Heart right ventricle (tissue), 16 donors: ENCODE data around the gene OR8A1. TPM values are rescaled to one million over a fixed set of nuclear protein-coding genes. Genes with fewer than 3 reads are reported as not detected.
"Not testable (repeated sequence)": the region's sequence is repeated elsewhere in the genome, so short reads cannot be mapped to it uniquely, and the experiment has no call there.

ENCODE experiments used
- ATAC-seq, 8 donors: fragments of 200-7000 bp; cut with Tn5 transposase; one replicate each; pipeline ENCODE4 v1.9.1; 2020; ENCODE audit warnings: mild to moderate bottlenecking in 8 of 8, moderate library complexity in 8 of 8, moderate number of reproducible peaks in 1 of 8
- DNase-seq, 2 donors: peaks; one replicate each; pipeline ENCODE4 v3.0.0-alpha.2; 2020
- H3K27ac ChIP-seq, 10 donors: fragments of 200-600 bp; sonication (generic) in 2 of 10; one replicate each; pipeline versions ENCODE4 v1.5.0 to v1.8.0; 2020 to 2022; ENCODE audit warnings: mild to moderate bottlenecking in 3 of 10
- H3K27me3 ChIP-seq, 7 donors: fragments of 200-600 bp; one replicate each; pipeline ENCODE4 v1.8.0; 2021 to 2022; ENCODE audit warnings: mild to moderate bottlenecking in 2 of 7
- H3K36me3 ChIP-seq, 9 donors: fragments of 200-600 bp; sonication (generic) in 1 of 9; one replicate each; pipeline versions ENCODE4 v1.5.0 to v1.8.0; 2020 to 2022; ENCODE audit warnings: mild to moderate bottlenecking in 2 of 9
- H3K4me1 ChIP-seq, 9 donors: fragments of 200-600 bp; sonication (generic) in 1 of 9; one replicate each; pipeline versions ENCODE4 v1.5.0 to v1.8.0; 2020 to 2022; ENCODE audit warnings: mild to moderate bottlenecking in 4 of 9
- H3K4me3 ChIP-seq, 10 donors: fragments of 200-600 bp; sonication (generic) in 2 of 10; one replicate each; pipeline versions ENCODE4 v1.5.0 to v1.8.0; 2020 to 2022; ENCODE audit warnings: mild to moderate bottlenecking in 7 of 10, moderate library complexity in 2 of 10
- H3K9me3 ChIP-seq, 11 donors: fragments of 200-600 bp in 10 of 11; sonication (generic) in 2 of 11; one replicate each; pipeline versions ENCODE4 v1.5.0 to v1.8.0; 2013 to 2022; ENCODE audit warnings: mild to moderate bottlenecking in 2 of 11, control low read depth in 1 of 11, moderate library complexity in 1 of 11
- WGBS, 2 donors: extraction: QIAGEN DNeasy Blood & Tissue Kit; methylation state at CpG; one replicate each; pipeline ENCODE4 v1.1.7; 2013; ENCODE audit warnings: inconsistent platforms in 1 of 2; 5-methylcytosine and 5-hydroxymethylcytosine counted together
- intact Hi-C, 10 donors: fragments of 100-400 bp; cut with DNase I; formaldehyde crosslinking; loops; one replicate each; pipeline versions ENCODE4 v1.11.1 to v1.14.2; 2022
- polyA plus RNA-seq, 2 donors: library from polyadenylated mRNA; stranded (reverse); fragments of 200-250 nt; gene quantifications; one replicate each; pipeline ENCODE4 v1.2.3, GENCODE V29; 2013
- total RNA-seq, 10 donors: library from RNA; stranded (reverse); fragmentation: NEBNext Ultra II Directional in 3 of 10; extraction: Animal tissue kit (Norgen Biotek cat#: 25700) in 3 of 10; gene quantifications; one replicate each; pipeline versions ENCODE4 v1.2.1 to v1.2.4, GENCODE V29; 2021 to 2023
- TF ChIP-seq, protein P1 (sequence below), 9 donors: fragments of 200-600 bp; sonication (generic) in 2 of 9; IDR thresholded peaks; one replicate each; pipeline versions ENCODE4 v1.5.0 to v1.8.0; 2021 to 2022; ENCODE audit warnings: antibody characterized with exemption in 9 of 9, mild to moderate bottlenecking in 5 of 9, moderate library complexity in 1 of 9
- donor health status: Arrhythmogenic right ventricular cardiomyopathy.
- donor health status: ischemic (EF 13 %, LVEDD 7.1; RV severe dilation, severe dysfunction).
- donor health status: healthy with polysubstance abuse.
- donor health status: DM: no; HTN: yes; CAD: no.
- donor health status: DM: no; HTN: no; CAD: no.
- donor health status: ischemic (EF 25% LVEDD 6.9; RV normal size, moderate dysfunction).
- donor health status: ischemic (EF 25% LVEDD 5.7; RV mildly dilated, moderate dysfunction).
- donor health status: healthy.
- donor health status: DM: yes; HTN: yes; CAD: no.
- donor health status: Ischemic cardiomyopathy.
- donor health status: ischemic (EF 35%, LVEDD 5.7; RV mildly dilated, moderate dysfunction).
- donor health status: nonischemic (EF 11% LVEDD 7.7; RV severe dilation, severe dysfunction).
- donor health status: DM: yes; HTN: yes; CAD: no.
- donor health status: PGD.
- donor health status: ischemic (EF 29% LVEDD 5.4; RV normal size, mild dysfunction).
- donor health status: nonischemic (EF 23%, LVEDD 6.1; RV moderate dilation, normal function).

OR8A1 gene
- total and polyA plus RNA-seq, 12 donors = not detected

DNA sequence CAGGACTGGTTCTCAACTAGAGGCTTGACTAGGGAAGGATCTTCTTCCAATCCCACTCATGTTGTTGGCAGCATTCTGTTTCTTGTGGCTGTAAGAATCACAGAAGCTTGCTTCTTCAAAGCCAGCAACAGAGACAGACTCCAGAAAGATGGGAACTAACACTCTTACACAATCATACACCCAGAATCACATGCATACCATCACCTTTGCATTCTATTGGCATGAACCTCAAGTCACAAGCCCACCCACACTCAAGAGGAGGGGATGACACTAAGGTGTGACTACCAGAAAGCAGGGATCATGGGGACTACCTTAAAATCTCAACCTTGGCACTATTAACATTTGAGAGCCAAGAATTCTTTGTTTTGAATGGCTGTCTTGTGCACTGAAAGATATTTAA lies 27.8 kb downstream of the OR8A1 start:
- TF ChIP-seq, protein P1, sequence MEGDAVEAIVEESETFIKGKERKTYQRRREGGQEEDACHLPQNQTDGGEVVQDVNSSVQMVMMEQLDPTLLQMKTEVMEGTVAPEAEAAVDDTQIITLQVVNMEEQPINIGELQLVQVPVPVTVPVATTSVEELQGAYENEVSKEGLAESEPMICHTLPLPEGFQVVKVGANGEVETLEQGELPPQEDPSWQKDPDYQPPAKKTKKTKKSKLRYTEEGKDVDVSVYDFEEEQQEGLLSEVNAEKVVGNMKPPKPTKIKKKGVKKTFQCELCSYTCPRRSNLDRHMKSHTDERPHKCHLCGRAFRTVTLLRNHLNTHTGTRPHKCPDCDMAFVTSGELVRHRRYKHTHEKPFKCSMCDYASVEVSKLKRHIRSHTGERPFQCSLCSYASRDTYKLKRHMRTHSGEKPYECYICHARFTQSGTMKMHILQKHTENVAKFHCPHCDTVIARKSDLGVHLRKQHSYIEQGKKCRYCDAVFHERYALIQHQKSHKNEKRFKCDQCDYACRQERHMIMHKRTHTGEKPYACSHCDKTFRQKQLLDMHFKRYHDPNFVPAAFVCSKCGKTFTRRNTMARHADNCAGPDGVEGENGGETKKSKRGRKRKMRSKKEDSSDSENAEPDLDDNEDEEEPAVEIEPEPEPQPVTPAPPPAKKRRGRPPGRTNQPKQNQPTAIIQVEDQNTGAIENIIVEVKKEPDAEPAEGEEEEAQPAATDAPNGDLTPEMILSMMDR (IDR thresholded peaks at IDR 0.05) = no peak
- Histone ChIP-seq H3K9me3 (peaks cover 0 to 4% (median 0%) of the 10 kb centered on the region in 11 donors), H3K4me3 (no peak overlapping the region), H3K27me3 (peaks cover 0 to 25% (median 7%) of the 10 kb centered on the region in 7 donors), H3K4me1 (no peaks in the 10 kb centered on the region), H3K36me3 (no peaks in the 10 kb centered on the region), H3K27ac (no peak overlapping the region)
- no peak for ATAC-seq
- intact Hi-C loops = loop anchor here in 1 of 10 donors (10.0 kb wide), 1 partner anchor 523 kb away; no protein-coding TSS in a partner anchor
- no peak for DNase-seq

DNA sequence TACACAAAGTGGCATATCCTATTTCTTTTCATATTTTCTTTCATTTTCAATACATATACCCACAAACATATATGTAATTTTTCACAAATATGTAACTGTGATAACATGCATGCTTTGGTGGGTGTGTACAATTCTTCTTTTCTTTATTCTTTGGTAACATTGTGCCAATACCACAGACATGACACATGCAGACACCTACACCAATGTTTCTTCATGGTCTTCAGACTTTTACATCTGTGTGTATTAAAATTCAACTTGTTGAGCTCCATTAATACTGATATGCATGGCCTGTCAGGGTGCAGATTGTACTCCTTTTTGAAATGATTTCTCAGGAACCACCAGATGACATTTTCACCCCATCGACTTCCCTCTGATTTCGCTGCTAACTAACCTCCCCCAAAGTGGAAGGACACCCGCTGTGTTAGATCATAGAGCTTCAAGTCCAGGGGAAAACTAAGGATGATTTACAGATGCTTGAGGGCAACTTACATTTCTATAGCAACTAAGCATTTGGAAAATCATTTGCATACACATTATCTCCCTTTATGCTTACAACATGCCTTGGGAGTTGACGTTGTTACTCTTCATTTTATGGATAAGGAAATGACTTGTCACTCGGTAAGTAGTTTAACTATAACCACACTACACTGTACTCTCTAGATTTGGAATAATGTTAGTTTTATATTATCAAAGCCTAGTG lies 31.0 kb downstream of the OR8A1 start:
- H3K36me3 ChIP-seq = no peaks in the 10 kb centered on the region
- peaks cover 0 to 4% (median 0%) of the 10 kb centered on the region in 11 donors for H3K9me3 ChIP-seq
- DNase-seq = no peak
- no peaks in the 10 kb centered on the region for H3K4me1 ChIP-seq
- no peak overlapping the region for H3K4me3 ChIP-seq
- no peak for ATAC-seq
- TF ChIP-seq, protein P1 (IDR thresholded peaks at IDR 0.05) = no peak
- peaks cover 0 to 17% (median 7%) of the 10 kb centered on the region in 7 donors for H3K27me3 ChIP-seq
- H3K27ac ChIP-seq = no peak overlapping the region
- 49 to 55% methylated on average over 5 of the region's 5 CpGs for WGBS, 2 donors
- intact Hi-C loops = no loop called here

DNA sequence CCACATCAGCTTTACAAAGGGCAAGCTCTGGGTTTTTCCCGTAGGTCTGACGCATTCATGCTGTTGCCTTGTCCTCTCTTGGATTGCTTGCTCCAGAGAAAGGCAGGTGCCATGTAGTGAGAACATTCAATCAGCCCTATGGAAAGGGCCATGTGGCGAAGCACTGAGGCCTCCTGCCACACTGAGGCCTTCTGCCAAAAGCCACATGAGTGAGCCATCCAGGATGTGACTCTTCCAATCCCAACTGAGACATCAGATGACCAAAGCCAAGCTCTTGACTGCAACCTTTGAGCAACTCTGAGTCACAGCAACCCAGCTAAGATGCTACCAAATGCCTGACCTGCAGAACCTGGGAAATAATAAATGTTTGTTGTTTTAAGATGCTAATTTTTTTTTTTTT lies 32.4 kb downstream of the OR8A1 start:
- Histone ChIP-seq H3K27me3 (peaks cover 0 to 13% (median 4%) of the 10 kb centered on the region in 7 donors), H3K4me1 (no peaks in the 10 kb centered on the region), H3K4me3 (no peak overlapping the region), H3K36me3 (no peaks in the 10 kb centered on the region), H3K27ac (no peak overlapping the region), H3K9me3 (peaks cover 0 to 4% (median 0%) of the 10 kb centered on the region in 11 donors)
- ATAC-seq (no peak), DNase-seq (no peak)
- intact Hi-C loops = no loop called here
- WGBS, 2 donors = 62 to 91% methylated on average over 3 of the region's 3 CpGs
- TF ChIP-seq, protein P1 (IDR thresholded peaks at IDR 0.05) = no peak

DNA sequence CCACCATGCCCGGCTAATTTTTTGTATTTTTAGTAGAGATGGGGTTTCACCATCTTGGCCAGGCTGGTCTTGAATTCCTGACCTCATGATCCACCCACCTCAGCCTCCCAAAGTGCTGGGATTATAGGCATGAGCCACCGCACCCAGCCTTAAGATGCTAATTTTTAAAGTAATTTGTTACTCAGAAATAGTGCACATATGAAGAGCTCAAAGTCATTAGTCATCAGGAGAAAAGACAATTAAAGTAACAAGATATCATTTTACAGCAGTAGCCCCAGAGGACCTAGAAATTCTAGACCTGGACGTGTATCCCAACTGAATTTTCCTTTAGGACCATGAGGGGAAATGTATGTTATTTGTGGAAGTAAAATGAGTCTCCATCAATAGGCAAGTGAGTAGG lies 32.9 kb downstream of the OR8A1 start:
- DNase-seq, ATAC-seq, H3K36me3 ChIP-seq, H3K27ac ChIP-seq, H3K4me1 ChIP-seq, H3K9me3 ChIP-seq, H3K4me3 ChIP-seq, H3K27me3 ChIP-seq, intact Hi-C loops: not testable (repeated sequence)
- WGBS, 2 donors = 79 to 81% methylated on average over 3 of the region's 3 CpGs

DNA sequence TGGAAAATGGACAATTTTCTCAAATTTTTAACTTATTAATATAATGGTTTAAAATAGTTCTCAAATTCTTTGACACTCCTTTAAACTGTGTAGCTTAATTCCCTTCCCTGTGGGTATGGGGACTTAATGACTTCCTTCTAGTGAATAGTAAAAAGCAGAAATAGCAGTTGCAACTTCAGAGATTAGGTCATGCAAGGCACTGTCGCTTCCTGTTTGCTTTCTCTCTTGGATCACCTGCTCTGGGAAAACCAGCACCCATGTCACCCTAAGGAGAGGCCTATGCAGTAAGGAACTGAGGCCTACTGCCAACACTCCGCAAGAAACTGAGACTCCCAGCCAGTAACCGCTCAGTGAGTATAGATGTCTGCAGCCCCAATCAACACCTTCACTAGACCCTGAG lies 35.9 kb downstream of the OR8A1 start:
- ATAC-seq (peak in 1 of 8 donors; percentile 31), DNase-seq (no peak)
- Histone ChIP-seq H3K4me3 (no peak overlapping the region), H3K27ac (no peak overlapping the region), H3K4me1 (no peaks in the 10 kb centered on the region), H3K27me3 (peaks cover 0 to 7% (median 0%) of the 10 kb centered on the region in 7 donors), H3K9me3 (no peaks in the 10 kb centered on the region), H3K36me3 (no peaks in the 10 kb centered on the region)
- TF ChIP-seq, protein P1 (IDR thresholded peaks at IDR 0.05) = no peak
- 65 to 71% methylated on average over 3 of the region's 3 CpGs for WGBS, 2 donors
- intact Hi-C loops = no loop called here
